Neural progenitor cell (in vitro differentiated cells): ENCODE results near the gene SLIT1. TPM values are rescaled to one million over a fixed set of nuclear protein-coding genes. Genes with fewer than 3 reads are reported as not detected.

ENCODE experiments used
- DNase-seq: peaks from one replicate; pipeline ENCODE4 v3.0.0-alpha.2; 2016; ENCODE audit warnings: low spot score
- H2AFZ ChIP-seq: fragments of 200-600 bp; sonication (generic); replicated peaks from 2 replicates; pipeline ENCODE4 v1.6.1; 2016; ENCODE audit warnings: antibody characterized with exemption
- H3F3A ChIP-seq: fragments of 200-600 bp; sonication (generic); 2 replicates; pipeline ENCODE4 v1.6.1; 2016; ENCODE audit warnings: antibody characterized with exemption, low read depth
- H3K27ac ChIP-seq: fragments of 200-600 bp; sonication (generic); 2 replicates; pipeline ENCODE4 v1.5.1; 2016; ENCODE audit warnings: mild to moderate bottlenecking
- H3K27me3 ChIP-seq: fragments of 200-600 bp; sonication (generic); 2 replicates; pipeline ENCODE4 v1.6.1; 2016; ENCODE audit warnings: mild to moderate bottlenecking, moderate library complexity
- H3K36me3 ChIP-seq: fragments of 200-600 bp; sonication (generic); 2 replicates; pipeline ENCODE4 v1.5.1; 2016
- H3K4me1 ChIP-seq: fragments of 200-600 bp; sonication (generic); 2 replicates; pipeline ENCODE4 v1.6.1; 2016; ENCODE audit warnings: mixed run types
- H3K4me2 ChIP-seq: fragments of 200-600 bp; sonication (generic); 2 replicates; pipeline ENCODE4 v1.6.1; 2016
- H3K4me3 ChIP-seq: fragments of 200-600 bp; sonication (generic); 2 replicates; pipeline ENCODE4 v1.5.1; 2016
- H3K79me2 ChIP-seq: fragments of 200-600 bp; sonication (generic); 2 replicates; pipeline ENCODE4 v1.6.1; 2016; ENCODE audit warnings: low read depth
- H3K9ac ChIP-seq: fragments of 200-600 bp; sonication (generic); 2 replicates; pipeline ENCODE4 v1.6.1; 2016
- H3K9me3 ChIP-seq: fragments of 200-600 bp; sonication (generic); 2 replicates; pipeline ENCODE4 v1.5.1; 2016; ENCODE audit warnings: low read depth
- H4K20me1 ChIP-seq: fragments of 200-600 bp; sonication (generic); 2 replicates; pipeline ENCODE4 v1.6.1; 2016; ENCODE audit warnings: low read depth
- H3K27ac Mint-ChIP-seq: 3 replicates; pipeline ENCODE4 v1.8.0; 2021; ENCODE audit warnings: mixed read lengths
- H3K27me3 Mint-ChIP-seq: 2 replicates; pipeline ENCODE4 v1.8.0; 2022; ENCODE audit warnings: low read depth, mild to moderate bottlenecking, inconsistent platforms, moderate library complexity, mixed read lengths; ENCODE audit not compliant: insufficient read depth
- H3K36me3 Mint-ChIP-seq: 3 replicates; pipeline ENCODE4 v1.8.0; 2021; ENCODE audit warnings: mixed read lengths
- H3K4me1 Mint-ChIP-seq: 3 replicates; pipeline ENCODE4 v1.8.0; 2021; ENCODE audit warnings: mixed read lengths
- H3K4me3 Mint-ChIP-seq: 3 replicates; pipeline ENCODE4 v1.8.0; 2021; ENCODE audit warnings: mild to moderate bottlenecking, moderate library complexity, mixed read lengths
- H3K9me3 Mint-ChIP-seq: 3 replicates; pipeline ENCODE4 v1.8.0; 2020; ENCODE audit warnings: mixed read lengths
- EZH2 ChIP-seq: fragments of 200-600 bp; sonication (generic); IDR thresholded peaks from 2 replicates; pipeline ENCODE4 v1.6.1; 2017; ENCODE audit warnings: antibody characterized with exemption, mild to moderate bottlenecking, moderate library complexity
- EZH2phosphoT487 ChIP-seq: fragments of 200-600 bp; sonication (generic); IDR thresholded peaks from 2 replicates; pipeline ENCODE4 v1.6.1; 2017; ENCODE audit warnings: antibody characterized with exemption
- total RNA-seq: library from RNA; depleted of rRNA; stranded (reverse); fragments of >200 nt; gene quantifications from 2 replicates; pipeline ENCODE4 v1.2.3, GENCODE V29; 2015; ENCODE audit warnings: low replicate concordance
- TF ChIP-seq, protein P1 (sequence below): fragments of 200-600 bp; sonication (generic); IDR thresholded peaks from 2 replicates; pipeline ENCODE4 v1.5.1; 2017; ENCODE audit warnings: antibody characterized with exemption, mild to moderate bottlenecking

SLIT1 gene
- total RNA-seq, 1 donor from 2014 or later, result 0.92 TPM

- Histone ChIP-seq H3K4me1 (peaks cover 8% of the 10 kb centered on the region), H3F3A (no peaks in the 10 kb centered on the region), H3K27ac (no peak overlapping the region), H3K36me3 (no peaks in the 10 kb centered on the region), H3K4me2 (no peak overlapping the region), H3K27me3 (no peaks in the 10 kb centered on the region), H3K79me2 (no peaks in the 10 kb centered on the region), H2AFZ (no peak overlapping the region), H4K20me1 (no peaks in the 10 kb centered on the region), H3K4me3 (no peak overlapping the region), H3K9me3 (no peaks in the 10 kb centered on the region), H3K9ac (no peak overlapping the region)
- Mint-ChIP-seq H3K27ac (peak overlapping the region; percentile 46), H3K9me3 (no peaks in the 10 kb centered on the region), H3K4me3 (no peak overlapping the region), H3K4me1 (peaks cover 12% of the 10 kb centered on the region), H3K36me3 (no peaks in the 10 kb centered on the region), H3K27me3 (peaks cover 18% of the 10 kb centered on the region)
- TF ChIP-seq, protein P1, sequence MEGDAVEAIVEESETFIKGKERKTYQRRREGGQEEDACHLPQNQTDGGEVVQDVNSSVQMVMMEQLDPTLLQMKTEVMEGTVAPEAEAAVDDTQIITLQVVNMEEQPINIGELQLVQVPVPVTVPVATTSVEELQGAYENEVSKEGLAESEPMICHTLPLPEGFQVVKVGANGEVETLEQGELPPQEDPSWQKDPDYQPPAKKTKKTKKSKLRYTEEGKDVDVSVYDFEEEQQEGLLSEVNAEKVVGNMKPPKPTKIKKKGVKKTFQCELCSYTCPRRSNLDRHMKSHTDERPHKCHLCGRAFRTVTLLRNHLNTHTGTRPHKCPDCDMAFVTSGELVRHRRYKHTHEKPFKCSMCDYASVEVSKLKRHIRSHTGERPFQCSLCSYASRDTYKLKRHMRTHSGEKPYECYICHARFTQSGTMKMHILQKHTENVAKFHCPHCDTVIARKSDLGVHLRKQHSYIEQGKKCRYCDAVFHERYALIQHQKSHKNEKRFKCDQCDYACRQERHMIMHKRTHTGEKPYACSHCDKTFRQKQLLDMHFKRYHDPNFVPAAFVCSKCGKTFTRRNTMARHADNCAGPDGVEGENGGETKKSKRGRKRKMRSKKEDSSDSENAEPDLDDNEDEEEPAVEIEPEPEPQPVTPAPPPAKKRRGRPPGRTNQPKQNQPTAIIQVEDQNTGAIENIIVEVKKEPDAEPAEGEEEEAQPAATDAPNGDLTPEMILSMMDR, result no peak
- TF ChIP-seq EZH2phosphoT487 (no peak), EZH2 (no peak)
- DNase-seq, result no peak
Measured at GRCh38 chr10:97062046-97062445, 123.7 kb downstream of the SLIT1 start.

DNA sequence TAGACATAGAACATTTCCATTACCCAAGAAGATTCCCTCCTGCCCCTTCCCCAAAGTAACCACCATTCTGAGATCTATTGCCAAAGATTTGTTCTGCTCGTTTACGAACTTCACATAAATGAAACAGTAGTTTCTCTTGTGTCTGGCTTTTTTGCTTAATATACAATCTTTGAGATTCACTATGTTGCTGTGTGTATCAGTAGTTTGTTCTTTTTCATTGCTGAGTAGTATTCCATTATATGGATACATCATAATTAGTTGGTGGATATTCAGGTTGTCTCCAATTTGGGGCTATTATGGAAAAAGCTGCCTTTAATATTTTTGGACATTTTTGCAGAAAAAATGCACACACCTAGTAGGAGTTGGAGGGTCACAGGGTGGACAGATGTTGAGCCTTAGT, 124.3 kb downstream of the SLIT1 start:
- peaks cover 8% of the 10 kb centered on the region for H3K4me1 ChIP-seq
- H3K4me3 Mint-ChIP-seq, result no peak overlapping the region

DNA sequence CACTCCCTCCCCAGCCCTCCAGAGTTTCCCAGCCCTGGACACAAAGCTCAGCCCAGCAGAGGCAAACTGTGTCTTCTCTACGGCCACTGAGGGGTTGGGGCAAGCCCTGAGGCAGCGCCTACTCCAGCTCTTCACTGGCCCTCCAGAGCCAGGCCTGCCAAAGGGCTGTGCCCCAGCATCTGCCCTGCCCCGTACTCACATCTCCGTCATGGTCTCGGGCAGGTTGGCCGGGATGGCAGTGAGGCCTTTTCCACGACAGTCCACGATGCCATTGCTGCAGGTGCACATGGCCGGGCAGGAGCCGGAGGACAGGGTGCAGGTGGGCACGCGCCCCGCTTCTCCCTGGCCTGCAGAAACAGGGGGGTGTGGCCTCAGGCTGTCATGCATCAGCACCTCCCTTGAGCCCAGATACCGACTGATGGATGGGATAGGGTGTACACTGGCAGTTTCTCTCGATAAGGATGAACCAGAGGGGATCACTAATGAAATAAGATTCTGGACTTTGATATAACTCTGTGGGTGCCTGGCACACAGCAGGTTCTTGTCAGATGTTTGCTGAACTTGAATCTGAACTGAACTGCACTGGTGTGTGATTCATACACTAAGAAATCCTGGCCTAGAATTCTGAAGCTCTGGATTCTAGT, 125.2 kb downstream of the SLIT1 start:
- Mint-ChIP-seq H3K27ac (no peak overlapping the region), H3K4me3 (no peak overlapping the region), H3K4me1 (peaks cover 8% of the 10 kb centered on the region), H3K27me3 (peaks cover 18% of the 10 kb centered on the region), H3K9me3 (no peaks in the 10 kb centered on the region), H3K36me3 (no peaks in the 10 kb centered on the region)
- TF ChIP-seq EZH2phosphoT487, result no peak
- TF ChIP-seq, protein P1, result no peak
- no peak for TF ChIP-seq EZH2
- Histone ChIP-seq H3K4me1 (peaks cover 8% of the 10 kb centered on the region), H3K4me3 (no peak overlapping the region), H4K20me1 (no peaks in the 10 kb centered on the region), H3K79me2 (no peaks in the 10 kb centered on the region), H3K4me2 (no peak overlapping the region), H2AFZ (no peak overlapping the region), H3K9ac (no peak overlapping the region), H3F3A (no peaks in the 10 kb centered on the region), H3K36me3 (no peaks in the 10 kb centered on the region), H3K9me3 (no peaks in the 10 kb centered on the region), H3K27ac (no peak overlapping the region), H3K27me3 (no peaks in the 10 kb centered on the region)
- no peak for DNase-seq

More for the DNA sequence above, 124.3 kb downstream of the SLIT1 start:
- no peaks in the 10 kb centered on the region for H4K20me1 ChIP-seq
- no peaks in the 10 kb centered on the region for H3K36me3 ChIP-seq
- no peak overlapping the region for H3K9ac ChIP-seq
- no peaks in the 10 kb centered on the region for H3K9me3 Mint-ChIP-seq
- no peak overlapping the region for H3K27ac ChIP-seq
- no peaks in the 10 kb centered on the region for H3K36me3 Mint-ChIP-seq
- H3K27ac Mint-ChIP-seq, result no peak overlapping the region
- no peaks in the 10 kb centered on the region for H3K27me3 ChIP-seq
- no peaks in the 10 kb centered on the region for H3F3A ChIP-seq
- no peaks in the 10 kb centered on the region for H3K9me3 ChIP-seq
- peaks cover 10% of the 10 kb centered on the region for H3K4me1 Mint-ChIP-seq
- DNase-seq, result no peak
- no peak overlapping the region for H3K4me2 ChIP-seq
- no peaks in the 10 kb centered on the region for H3K79me2 ChIP-seq
- TF ChIP-seq, protein P1, result no peak
- TF ChIP-seq EZH2phosphoT487 (no peak), EZH2 (no peak)
- H3K4me3 ChIP-seq, result no peak overlapping the region
- H3K27me3 Mint-ChIP-seq, result peaks cover 18% of the 10 kb centered on the region
- no peak overlapping the region for H2AFZ ChIP-seq
